Stimulated activated CD4-positive, alpha-beta T cell treated with anti-CD3 and anti-CD28 coated beads, TNF-alpha, amount 100 ng/mL, for 1 hour (primary cell): ENCODE measurements around the gene BAD.
"Not testable (repeated sequence)": the region's sequence is repeated elsewhere in the genome, so short reads cannot be mapped to it uniquely, and the experiment has no call there.

ENCODE experiments used
- DNase-seq, 3 donors: peaks; one replicate each; pipeline ENCODE4 v3.0.0-alpha.2; 2020; ENCODE audit warnings: low read depth in 3 of 3, low spot score in 1 of 3

Gene BAD

DNA sequence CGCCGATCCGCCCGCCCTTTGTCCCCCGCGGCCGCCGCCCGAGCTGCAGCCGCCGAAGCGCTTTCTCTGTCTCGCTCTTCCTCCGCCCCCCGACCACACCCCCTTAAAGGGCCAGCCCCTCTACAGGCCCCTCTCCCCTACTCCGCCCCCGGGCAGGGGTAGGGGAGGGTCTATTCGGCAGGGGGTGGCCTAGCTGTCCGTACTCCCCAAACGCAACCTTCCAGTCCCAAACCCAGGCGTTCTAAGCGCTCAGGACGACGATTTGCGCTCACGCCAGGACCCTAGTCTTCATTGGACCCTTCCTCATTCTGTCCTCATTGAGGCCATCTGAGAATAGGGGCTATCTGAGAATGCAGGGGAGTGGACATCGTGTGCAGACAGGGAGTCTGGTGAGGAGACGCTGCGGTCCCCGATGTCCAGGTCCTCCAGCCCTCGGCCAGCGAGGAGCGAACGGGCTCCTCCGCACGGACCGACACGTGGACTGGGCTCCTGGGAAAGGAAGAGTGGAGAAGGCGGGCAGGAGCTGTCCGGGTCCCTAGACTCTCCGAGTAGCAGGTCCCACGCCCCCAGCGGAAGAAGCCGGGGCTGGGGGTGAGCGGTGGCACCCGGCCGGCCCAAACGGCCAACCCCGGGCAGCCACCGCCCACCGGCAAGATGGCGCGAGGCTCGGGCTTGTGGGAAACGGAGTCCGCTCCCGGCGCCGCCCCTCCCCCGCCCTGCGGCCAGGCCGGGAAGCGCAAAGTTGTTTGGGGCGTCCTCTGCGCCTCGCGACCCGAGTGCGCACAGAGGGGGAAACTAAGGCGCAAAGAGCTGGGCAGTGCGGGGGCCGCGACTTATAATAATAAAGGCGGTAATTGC is 37.4 kb downstream of the BAD start, which contains the start of gene PPP1R14B:
Gene PPP1R14B (minus strand): TSS at position 73 of the 858 bp plus-strand sequence. CDS start 270 bp downstream, outside the sequence.
- peak in 2 of 3 donors; percentile 57 to 82 for DNase-seq

DNA sequence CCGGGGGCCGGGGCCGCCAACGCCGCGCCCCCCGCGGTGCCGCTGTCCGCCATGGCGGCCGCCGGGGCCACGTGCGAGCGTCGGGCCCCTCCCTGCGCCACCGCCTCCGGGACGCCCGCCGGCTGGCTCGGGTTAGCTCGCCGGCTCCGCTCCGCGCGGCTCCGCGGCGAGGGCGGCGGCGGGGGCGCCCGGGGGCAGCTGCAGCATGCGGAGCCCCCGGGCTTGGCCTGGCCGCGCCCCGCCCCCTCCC is 37.9 kb downstream of the BAD start:
- DNase-seq: not testable (repeated sequence)

DNA sequence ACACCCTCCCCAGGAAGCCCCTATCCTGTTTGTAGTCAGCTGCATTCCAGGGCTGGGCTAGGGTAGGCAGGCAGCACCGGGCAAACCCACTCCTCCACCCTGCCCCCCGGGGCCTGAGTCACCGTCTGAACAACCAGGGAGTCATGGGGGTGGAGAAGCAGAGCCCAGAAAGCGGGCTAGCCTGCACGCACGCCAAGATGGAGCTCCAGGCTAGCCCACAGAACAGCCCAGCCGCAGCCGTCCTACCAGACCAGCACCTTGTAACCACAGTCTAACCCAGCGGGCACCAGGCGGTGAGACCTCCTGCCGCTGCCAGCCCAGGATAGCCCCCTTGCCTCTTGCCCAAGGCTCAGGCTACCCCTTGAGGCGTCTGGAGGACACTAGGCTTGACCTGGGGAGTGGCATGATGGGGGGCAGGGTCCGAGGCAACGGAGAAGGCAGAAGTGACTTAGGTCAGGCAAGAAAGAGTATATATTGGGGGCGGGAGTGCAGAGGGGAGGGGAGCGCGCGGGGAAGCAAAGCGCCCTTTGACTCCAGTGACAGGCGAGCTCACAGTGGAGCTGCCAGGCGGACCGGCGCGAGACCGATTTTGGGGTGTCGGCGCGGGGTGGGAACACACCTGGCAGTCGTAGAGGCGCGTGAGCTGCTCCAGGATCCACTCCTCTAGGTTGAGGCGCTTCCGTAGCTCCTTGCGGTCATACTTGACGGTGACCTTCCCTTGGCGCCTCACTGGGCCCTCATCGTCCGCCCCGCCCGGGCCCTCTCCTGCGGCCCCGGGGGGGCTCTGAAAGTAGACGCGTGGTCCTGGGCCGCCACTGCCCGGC is 38.5 kb downstream of the BAD start:
- peak; percentile 50 to 72 (median 63) for DNase-seq

DNA sequence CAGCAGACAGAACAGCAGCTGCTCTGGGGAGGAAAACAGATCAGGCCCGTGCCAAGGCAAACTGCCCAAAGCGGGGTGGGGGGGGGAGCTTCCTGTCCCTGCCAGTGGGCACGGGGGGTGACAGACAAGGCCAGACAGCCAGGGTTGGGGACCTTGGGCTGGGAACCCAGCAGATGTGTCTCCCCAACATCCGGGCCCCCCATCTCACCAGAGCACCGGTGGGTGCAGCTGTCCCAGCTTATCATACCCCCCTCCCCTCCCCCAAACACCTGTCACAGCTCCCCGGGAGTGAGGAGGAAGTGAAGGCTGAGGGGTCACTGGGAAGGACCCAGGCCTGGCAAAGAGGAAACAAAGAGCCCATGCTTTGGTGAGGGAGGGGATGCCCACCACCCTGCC is 39.1 kb downstream of the BAD start:
- peak in 2 of 3 donors; percentile 33 to 60 for DNase-seq

- DNase-seq: no peak
These were observed 39.5 kb downstream of the BAD start for GRCh38 chr11:64244966-64245365.

GRCh38 chr11:64244107-64244506 is 40.4 kb downstream of the BAD start:
- DNase-seq: no peak

GRCh38 chr11:64243236-64243854 is 41.1 kb downstream of the BAD start:
- no peak for DNase-seq

- DNase-seq: peak in 1 of 3 donors; percentile 100
These were observed 42.7 kb downstream of the BAD start for GRCh38 chr11:64241491-64242374.

DNA sequence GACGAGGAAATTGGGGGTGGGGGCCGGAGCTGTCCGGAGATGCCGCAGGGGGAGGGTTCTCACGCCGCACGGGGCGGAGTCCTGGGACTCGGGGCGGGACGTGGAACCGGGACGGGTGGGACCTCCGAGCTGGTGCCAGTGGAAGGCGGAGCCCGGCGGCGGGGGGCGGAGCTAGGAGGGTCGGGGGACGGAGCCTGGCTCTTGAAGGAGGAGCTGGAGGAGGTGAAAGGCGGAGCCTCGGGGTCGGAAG is 43.3 kb downstream of the BAD start:
- DNase-seq: peak in 2 of 3 donors; percentile 100

DNA sequence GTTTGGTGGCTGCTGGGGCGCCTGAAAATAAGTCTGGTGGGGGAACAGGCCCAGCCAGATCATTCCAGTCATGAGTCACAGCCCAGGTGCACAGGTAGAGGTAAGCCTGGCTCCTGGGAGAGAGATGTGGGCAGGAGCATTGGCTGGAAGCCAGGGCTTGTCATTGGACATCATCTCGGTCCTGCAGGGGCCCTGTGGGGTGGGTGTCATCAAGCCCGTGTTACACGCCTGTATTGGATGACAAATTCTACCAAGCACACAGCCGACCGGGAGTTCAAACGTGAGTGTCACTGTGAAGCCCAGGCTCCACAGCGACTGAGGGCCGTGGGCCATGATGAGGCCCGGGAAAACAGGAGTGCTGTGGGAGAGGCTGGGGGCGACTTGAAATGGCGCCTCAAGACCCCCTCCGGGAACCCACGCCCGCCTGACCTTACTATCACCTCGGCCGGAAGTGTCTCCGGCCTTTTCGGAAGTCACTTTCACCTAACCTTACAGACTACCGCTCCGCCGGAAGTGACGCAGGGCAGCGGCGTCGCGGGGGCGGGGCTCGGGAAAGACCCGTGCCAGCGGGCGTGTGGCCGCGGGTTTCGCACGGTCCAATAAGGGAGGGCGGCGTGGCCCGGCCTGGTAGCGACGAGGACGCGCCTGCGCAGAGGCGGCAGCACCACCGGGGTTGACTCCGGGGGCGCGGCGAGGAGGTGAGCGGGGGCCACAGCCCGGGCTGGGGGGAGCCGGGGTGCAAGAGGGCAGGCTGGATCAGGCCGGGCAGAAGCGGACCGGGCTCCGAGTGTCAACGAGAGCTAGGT is 43.8 kb downstream of the BAD start, which contains the start of gene FKBP2:
Gene FKBP2 (plus strand): TSS at position 661 of the 806 bp plus-strand sequence. CDS start 1,293 bp downstream, outside the sequence.
- peak; percentile 95 to 97 (median 97) for DNase-seq

- no peak for DNase-seq
These were observed 44.6 kb downstream of the BAD start for GRCh38 chr11:64239662-64240434.

GRCh38 chr11:64238999-64239398 is 45.5 kb downstream of the BAD start:
- DNase-seq: no peak

GRCh38 chr11:64238076-64238475 is 46.4 kb downstream of the BAD start:
- no peak for DNase-seq

DNA sequence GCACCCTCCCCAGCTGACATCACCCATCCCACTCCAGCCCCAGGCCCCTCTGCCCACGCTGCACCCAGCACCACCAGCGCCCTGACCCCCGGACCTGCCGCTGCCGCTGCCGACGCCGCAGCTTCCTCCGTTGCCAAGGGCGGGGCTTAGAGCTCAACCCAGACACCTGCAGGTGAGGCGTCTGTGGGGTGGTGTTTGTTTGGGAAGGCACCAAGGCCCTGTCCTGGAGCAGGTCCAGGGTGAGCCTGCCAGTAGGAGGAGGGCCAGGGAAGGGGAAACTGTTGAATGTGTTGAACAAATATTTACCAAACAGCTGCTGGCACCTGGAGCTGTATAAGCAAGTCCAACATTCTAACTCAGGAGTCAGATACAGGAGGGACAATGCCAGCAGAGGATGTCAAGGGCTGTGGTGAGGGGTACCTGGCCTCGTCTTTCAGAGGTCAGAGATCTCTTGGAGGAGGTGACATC is 46.9 kb downstream of the BAD start:
- no peak for DNase-seq

GRCh38 chr11:64235437-64236161 is 48.9 kb downstream of the BAD start:
- DNase-seq: no peak

- no peak for DNase-seq
These were observed 49.7 kb downstream of the BAD start for GRCh38 chr11:64234647-64235379.

GRCh38 chr11:64233913-64234586 is 50.4 kb downstream of the BAD start, which contains the start of gene VEGFB:
VEGFB (plus strand) TSS chr11:64234584; CDS start chr11:64234834, 250 bp downstream.
- peak in 2 of 3 donors; percentile 57 to 63 for DNase-seq
